MCF 10A (cell line): Measurements from ENCODE around the gene TPRX1. TPM values are rescaled to one million over a fixed set of nuclear protein-coding genes. Genes with fewer than 3 reads are reported as not detected.

Source experiments
- BruUV-seq: library from RNA; stranded (reverse); fragments of 400-500 nt; replicated peaks from 2 replicates; lab custom pipeline; 2021; lab: Mats Ljungman, UMichigan
- CTCF ChIA-PET: fragments of 300-600 bp; sonication (Branson Sonifier 250); formaldehyde crosslinking; extraction: SDS; loops from one replicate; lab custom pipeline; 2021; ENCODE audit warnings: antibody characterized with exemption, inconsistent platforms; lab: Yijun Ruan, JAX
- POLR2A ChIA-PET: fragments of 300-600, 350-650 bp; sonication (Branson Sonifier 250); formaldehyde crosslinking; extraction: SDS; loops from one replicate; lab custom pipeline; 2020; ENCODE audit warnings: antibody characterized with exemption, inconsistent platforms; lab: Yijun Ruan, JAX
- DNase-seq: peaks from one replicate; pipeline ENCODE4 v3.0.0-alpha.2; 2018; ENCODE audit not compliant: unreplicated experiment
- H3K27ac Mint-ChIP-seq: one replicate; pipeline ENCODE4 v1.8.0; 2022; ENCODE audit warnings: mild to moderate bottlenecking, low read depth, mixed read lengths; ENCODE audit not compliant: unreplicated experiment
- H3K27me3 Mint-ChIP-seq: one replicate; pipeline ENCODE4 v1.8.0; 2022; ENCODE audit warnings: mixed read lengths; ENCODE audit not compliant: insufficient read depth, unreplicated experiment
- H3K36me3 Mint-ChIP-seq: one replicate; pipeline ENCODE4 v1.8.0; 2022; ENCODE audit warnings: mild to moderate bottlenecking, moderate library complexity, mixed read lengths; ENCODE audit not compliant: insufficient read depth, unreplicated experiment
- H3K4me1 Mint-ChIP-seq: one replicate; pipeline ENCODE4 v1.8.0; 2022; ENCODE audit warnings: mixed read lengths; ENCODE audit not compliant: insufficient read depth, unreplicated experiment
- H3K4me3 Mint-ChIP-seq: one replicate; pipeline ENCODE4 v1.8.0; 2022; ENCODE audit warnings: mild to moderate bottlenecking, moderate library complexity, mixed read lengths; ENCODE audit not compliant: unreplicated experiment
- H3K9me3 Mint-ChIP-seq: one replicate; pipeline ENCODE4 v1.8.0; 2022; ENCODE audit warnings: mixed read lengths; ENCODE audit not compliant: unreplicated experiment
- CTCF ChIP-seq: fragments of 200-600 bp; IDR thresholded peaks from one replicate; pipeline ENCODE4 v1.8.0; 2022; ENCODE audit warnings: antibody characterized with exemption, mild to moderate bottlenecking; ENCODE audit not compliant: unreplicated experiment
- intact Hi-C: fragments of 100-400 bp; cut with micrococcal nuclease; formaldehyde crosslinking; loops from 2 replicates; pipeline ENCODE4 v1.14.1; 2022
- total RNA-seq: library from RNA; stranded (reverse); gene quantifications from 2 replicates; pipeline ENCODE4 v1.2.3, GENCODE V29; 2022

TPRX1 gene
- total RNA-seq, 1 experiment from 2014 or later, result not detected

GRCh38 chr19:47755762-47756626 lies 48.4 kb downstream of the TPRX1 start:
- intact Hi-C loops, result no loop called here
- Mint-ChIP-seq H3K27me3 (no peaks in the 10 kb centered on the region), H3K4me1 (no peaks in the 10 kb centered on the region), H3K9me3 (no peaks in the 10 kb centered on the region), H3K4me3 (no peak overlapping the region), H3K27ac (no peak overlapping the region), H3K36me3 (peaks cover 48% of the 10 kb centered on the region)
- CTCF ChIA-PET, result interaction anchor here (0.5 to 1.4 kb wide), 3 partner anchors 9 to 1274 kb away, joined by 3 to 4 read pairs (median 3); no protein-coding TSS in a partner anchor
- TF ChIP-seq CTCF, result no peak
- POLR2A ChIA-PET, result interaction anchor here (0.6 to 2.4 kb wide), 4 partner anchors 9 to 1987 kb away, joined by 3 to 8 read pairs (median 4); partner anchors contain the start of genes EHD2, NOP53 and SIX5
- no peak for DNase-seq
- no TSS peak for BruUV-seq

- no peak overlapping the region for H3K27ac Mint-ChIP-seq
- DNase-seq, result no peak
- no peak overlapping the region for H3K4me3 Mint-ChIP-seq
- no peaks in the 10 kb centered on the region for H3K27me3 Mint-ChIP-seq
- intact Hi-C loops, result no loop called here
- ChIA-PET CTCF (interaction anchor here (0.5 to 1.4 kb wide), 3 partner anchors 10 to 1275 kb away, joined by 3 to 4 read pairs (median 4); partner anchors contain the start of gene EHD2), POLR2A (interaction anchor here (0.6 to 2.4 kb wide), 4 partner anchors 8 to 1986 kb away, joined by 3 to 8 read pairs (median 4); partner anchors contain the start of genes NOP53 and SIX5)
- H3K36me3 Mint-ChIP-seq, result peaks cover 53% of the 10 kb centered on the region
- no peaks in the 10 kb centered on the region for H3K4me1 Mint-ChIP-seq
- BruUV-seq, result no TSS peak
- TF ChIP-seq CTCF, result no peak
- H3K9me3 Mint-ChIP-seq, result no peaks in the 10 kb centered on the region
Observed at GRCh38 chr19:47755065-47755761, 49.1 kb downstream of the TPRX1 start.

- ChIA-PET CTCF (interaction anchor here (0.6 to 0.7 kb wide), 2 partner anchors 41 to 1149 kb away, joined by 3 to 4 read pairs; partner anchors contain the start of gene EHD2), POLR2A (interaction anchor here (0.6 kb wide), 1 partner anchor 9 kb away, joined by 3 read pairs; the partner anchor contains the start of gene NOP53)
- Mint-ChIP-seq H3K9me3 (no peaks in the 10 kb centered on the region), H3K4me3 (no peak overlapping the region), H3K27me3 (no peaks in the 10 kb centered on the region), H3K4me1 (no peaks in the 10 kb centered on the region), H3K27ac (no peak overlapping the region), H3K36me3 (peaks cover 61% of the 10 kb centered on the region)
- DNase-seq, result no peak
- intact Hi-C loops, result no loop called here
- BruUV-seq, result no TSS peak
- no peak for TF ChIP-seq CTCF
Observed at GRCh38 chr19:47754206-47755064, 49.9 kb downstream of the TPRX1 start.
